Measurements from ENCODE around the gene STK39.
A peak's percentile ranks its signal among the peaks of the same experiment; 100 is the strongest.

Gene STK39

GRCh38 chr2:168180483-168180882, 66.9 kb downstream of the STK39 start:
- H3K27me3 ChIP-seq (ENCODE audit: insufficient read depth, low read depth, severe bottlenecking), result no peaks in the 10 kb centered on the region
- DNase-seq, result no peak
- TF ChIP-seq CTCF (IDR thresholded peaks at IDR 0.05; ENCODE audit: low read depth, low read length), result no peak
- no peaks in the 10 kb centered on the region for H3K9me3 ChIP-seq (ENCODE audit: severe bottlenecking)
- H3K4me3 ChIP-seq (ENCODE audit: low read depth, low read length), result no peak overlapping the region
- H3K36me3 ChIP-seq, result peaks cover 8% of the 10 kb centered on the region
- no peak overlapping the region for H3K27ac ChIP-seq

GRCh38 chr2:168179592-168179991, 67.8 kb downstream of the STK39 start:
- TF ChIP-seq CTCF (IDR thresholded peaks at IDR 0.05; ENCODE audit: low read depth, low read length), result no peak
- DNase-seq, result no peak

GRCh38 chr2:168178520-168179324, 68.7 kb downstream of the STK39 start:
- H3K27ac ChIP-seq, result peak overlapping the region; percentile 55; the same call in 1 of the 2 replicates
- no peak for TF ChIP-seq CTCF (IDR thresholded peaks at IDR 0.05; ENCODE audit: low read depth, low read length)

More at GRCh38 chr2:168179592-168179991, 67.8 kb downstream of the STK39 start:
- Histone ChIP-seq H3K36me3 (peaks cover 8% of the 10 kb centered on the region), H3K27me3 (ENCODE audit: insufficient read depth, low read depth, severe bottlenecking) (no peaks in the 10 kb centered on the region), H3K4me3 (ENCODE audit: low read depth, low read length) (no peak overlapping the region), H3K9me3 (ENCODE audit: severe bottlenecking) (no peaks in the 10 kb centered on the region), H3K27ac (no peak overlapping the region; the same call in 1 of the 2 replicates)

DNA sequence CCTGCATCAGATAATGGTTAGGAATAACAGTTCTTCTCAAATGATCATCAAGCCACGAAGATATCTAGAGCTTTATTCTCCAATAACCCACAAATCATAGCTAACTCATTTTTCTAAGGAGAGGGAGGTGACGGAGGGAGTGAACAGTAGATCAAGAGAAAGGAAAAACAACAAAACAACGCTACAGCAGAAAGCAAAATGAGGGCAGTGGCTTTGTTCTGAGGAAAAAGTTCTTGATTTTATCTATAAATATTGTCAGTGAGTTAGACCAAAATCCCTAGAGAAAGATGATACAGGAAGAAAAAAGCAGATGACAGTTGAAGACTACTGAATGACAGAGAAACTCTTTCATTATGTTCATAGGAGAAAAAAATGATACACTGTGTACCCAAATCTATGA, 71.0 kb downstream of the STK39 start:
- no peak overlapping the region for H3K27ac ChIP-seq
- H3K4me3 ChIP-seq (ENCODE audit: low read depth, low read length), result no peak overlapping the region
- DNase-seq, result no peak
- TF ChIP-seq CTCF (IDR thresholded peaks at IDR 0.05; ENCODE audit: low read depth, low read length), result no peak
- no peaks in the 10 kb centered on the region for H3K27me3 ChIP-seq (ENCODE audit: insufficient read depth, low read depth, severe bottlenecking)
- no peaks in the 10 kb centered on the region for H3K9me3 ChIP-seq (ENCODE audit: severe bottlenecking)
- peaks cover 8% of the 10 kb centered on the region for H3K36me3 ChIP-seq

More at GRCh38 chr2:168178520-168179324, 68.7 kb downstream of the STK39 start:
- DNase-seq, result no peak
- Histone ChIP-seq H3K27me3 (ENCODE audit: insufficient read depth, low read depth, severe bottlenecking) (no peaks in the 10 kb centered on the region), H3K9me3 (ENCODE audit: severe bottlenecking) (no peaks in the 10 kb centered on the region), H3K36me3 (peaks cover 8% of the 10 kb centered on the region), H3K4me3 (ENCODE audit: low read depth, low read length) (no peak overlapping the region)

GRCh38 chr2:168175469-168175868, 71.9 kb downstream of the STK39 start:
- no peak overlapping the region for H3K4me3 ChIP-seq (ENCODE audit: low read depth, low read length)
- no peak overlapping the region for H3K27ac ChIP-seq
- H3K9me3 ChIP-seq (ENCODE audit: severe bottlenecking), result no peaks in the 10 kb centered on the region
- DNase-seq, result no peak
- H3K27me3 ChIP-seq (ENCODE audit: insufficient read depth, low read depth, severe bottlenecking), result no peaks in the 10 kb centered on the region
- H3K36me3 ChIP-seq, result peaks cover 8% of the 10 kb centered on the region
- no peak for TF ChIP-seq CTCF (IDR thresholded peaks at IDR 0.05; ENCODE audit: low read depth, low read length)

Measured in WERI-Rb-1 (cell line).